Measurements from ENCODE around the gene PCOLCE2. TPM values are rescaled to one million over a fixed set of nuclear protein-coding genes. Genes with fewer than 3 reads are reported as not detected.
"Not testable (repeated sequence)": the region's sequence is repeated elsewhere in the genome, so short reads cannot be mapped to it uniquely, and the experiment has no call there.

The PCOLCE2 gene
- total RNA-seq, 1 donor = 0.54 TPM

- no peak for DNase-seq (ENCODE audit: low read depth in 2 of 3, low spot score in 2 of 3)
These were observed 13.5 kb upstream of the PCOLCE2 start for GRCh38 chr3:142902356-142902755.

- no peak for DNase-seq (ENCODE audit: low read depth in 2 of 3, low spot score in 2 of 3)
These were observed 9.7 kb upstream of the PCOLCE2 start for GRCh38 chr3:142898346-142899213.

GRCh38 chr3:142897807-142898206, 8.9 kb upstream of the PCOLCE2 start:
- DNase-seq (ENCODE audit: low read depth in 2 of 3, low spot score in 2 of 3) = no peak

- no peak for DNase-seq (ENCODE audit: low read depth in 2 of 3, low spot score in 2 of 3)
These were observed 8.1 kb upstream of the PCOLCE2 start for GRCh38 chr3:142896996-142897395.

GRCh38 chr3:142896201-142896755, 7.4 kb upstream of the PCOLCE2 start:
- DNase-seq (ENCODE audit: low read depth in 2 of 3, low spot score in 2 of 3) = no peak

GRCh38 chr3:142894493-142894892, 5.6 kb upstream of the PCOLCE2 start:
- DNase-seq (ENCODE audit: low read depth in 2 of 3, low spot score in 2 of 3) = no peak

- DNase-seq (ENCODE audit: low read depth in 2 of 3, low spot score in 2 of 3) = no peak
These were observed 3.8 kb upstream of the PCOLCE2 start for GRCh38 chr3:142892714-142893113.

- DNase-seq (ENCODE audit: low read depth in 2 of 3, low spot score in 2 of 3) = no peak
These were observed 1.7 kb upstream of the PCOLCE2 start for GRCh38 chr3:142890592-142890991.

- DNase-seq (ENCODE audit: low read depth in 2 of 3, low spot score in 2 of 3) = no peak
These were observed 530 bp upstream of the PCOLCE2 start for GRCh38 chr3:142889212-142890014.

- peak in 2 of 3 donors; percentile 22 to 61 for DNase-seq (ENCODE audit: low read depth in 2 of 3, low spot score in 2 of 3)
These were observed 793 bp downstream of the PCOLCE2 start for GRCh38 chr3:142888099-142888480.

GRCh38 chr3:142886940-142887339, 1.9 kb downstream of the PCOLCE2 start:
- DNase-seq (ENCODE audit: low read depth in 2 of 3, low spot score in 2 of 3) = no peak

GRCh38 chr3:142886021-142886420, 2.9 kb downstream of the PCOLCE2 start:
- DNase-seq (ENCODE audit: low read depth in 2 of 3, low spot score in 2 of 3) = no peak

GRCh38 chr3:142884531-142884930, 4.4 kb downstream of the PCOLCE2 start:
- no peak for DNase-seq (ENCODE audit: low read depth in 2 of 3, low spot score in 2 of 3)

GRCh38 chr3:142883534-142883933, 5.3 kb downstream of the PCOLCE2 start:
- not testable (repeated sequence) for DNase-seq (ENCODE audit: low read depth in 2 of 3, low spot score in 2 of 3)

- DNase-seq (ENCODE audit: low read depth in 2 of 3, low spot score in 2 of 3) = no peak
These were observed 7.2 kb downstream of the PCOLCE2 start for GRCh38 chr3:142881445-142882224.

GRCh38 chr3:142878649-142879300, 10.1 kb downstream of the PCOLCE2 start:
- no peak for DNase-seq (ENCODE audit: low read depth in 2 of 3, low spot score in 2 of 3)

- no peak for DNase-seq (ENCODE audit: low read depth in 2 of 3, low spot score in 2 of 3)
These were observed 12.5 kb downstream of the PCOLCE2 start for GRCh38 chr3:142876417-142876816.

- DNase-seq (ENCODE audit: low read depth in 2 of 3, low spot score in 2 of 3) = no peak
These were observed 13.2 kb downstream of the PCOLCE2 start for GRCh38 chr3:142875583-142876207.

- DNase-seq (ENCODE audit: low read depth in 2 of 3, low spot score in 2 of 3) = no peak
These were observed 13.8 kb downstream of the PCOLCE2 start for GRCh38 chr3:142875099-142875498.

GRCh38 chr3:142868382-142868781, 20.5 kb downstream of the PCOLCE2 start:
- not testable (repeated sequence) for DNase-seq (ENCODE audit: low read depth in 2 of 3, low spot score in 2 of 3)
